K562 (cell line): ENCODE data around the gene RAD21L1. TPM values are rescaled to one million over a fixed set of nuclear protein-coding genes. Genes with fewer than 3 reads are reported as not detected.

Experiments used
- C11orf30 ChIP-seq: fragments of 450-650 bp; IDR thresholded peaks from 2 replicates; pipeline ENCODE4 v1.6.1; 2016; ENCODE audit warnings: low read depth, mild to moderate bottlenecking
- CBX1 ChIP-seq: sonication (generic); IDR thresholded peaks from 2 replicates; pipeline ENCODE4 v1.6.1; 2016; ENCODE audit warnings: antibody characterized with exemption, low read depth, mild to moderate bottlenecking
- CTBP1 ChIP-seq: fragments of 450-650 bp; IDR thresholded peaks from 2 replicates; pipeline ENCODE4 v1.6.1; 2016; ENCODE audit warnings: borderline replicate concordance
- E2F6 ChIP-seq, 2 experiments: IDR thresholded peaks; 2 replicates each; pipeline ENCODE4 v1.6.1; 2011; ENCODE audit warnings: borderline replicate concordance in 1 of 2, control low read depth in 1 of 2, low read depth in 1 of 2, low read length in 1 of 2, mild to moderate bottlenecking in 1 of 2, mixed read lengths in 1 of 2, moderate library complexity in 1 of 2; ENCODE audit not compliant: insufficient read depth in 1 of 2, insufficient read length in 1 of 2, poor library complexity in 1 of 2, severe bottlenecking in 1 of 2; ENCODE audit errors: extremely low read depth in 1 of 2
- ESRRB ChIP-seq: fragments of 250-450 bp; sonication (Bioruptor Pico); IDR thresholded peaks from 2 replicates; pipeline ENCODE4 v1.5.0; 2020; ENCODE audit warnings: mild to moderate bottlenecking, moderate library complexity, borderline replicate concordance
- GATA2 ChIP-seq: sonication (generic); formaldehyde crosslinking; IDR thresholded peaks from 2 replicates; pipeline ENCODE4 v1.4.0; 2020; ENCODE audit warnings: mild to moderate bottlenecking, missing genetic modification reagents
- GATAD2B ChIP-seq: fragments of 450-650 bp; IDR thresholded peaks from 2 replicates; pipeline ENCODE4 v1.6.1; 2017; ENCODE audit warnings: mild to moderate bottlenecking, borderline replicate concordance
- HEY1 ChIP-seq: fragments of 250-450 bp; sonication (Bioruptor Pico); IDR thresholded peaks from 2 replicates; pipeline ENCODE4 v1.5.0; 2020; ENCODE audit warnings: mild to moderate bottlenecking, moderate library complexity, borderline replicate concordance
- HNRNPH1 ChIP-seq: fragments of 200-400 bp; formaldehyde crosslinking; optimal IDR thresholded peaks from 2 replicates; pipeline ENCODE3; 2017; ENCODE audit warnings: low read depth, mild to moderate bottlenecking, low read length, moderate library complexity
- MEF2A ChIP-seq: IDR thresholded peaks from 2 replicates; pipeline ENCODE4 v1.6.1; 2011; ENCODE audit warnings: low read depth, mild to moderate bottlenecking, low read length, moderate library complexity; ENCODE audit not compliant: control insufficient read depth
- POLR3A ChIP-seq: IDR thresholded peaks from 2 replicates; pipeline ENCODE4 v1.6.1; 2011; ENCODE audit warnings: borderline replicate concordance, mild to moderate bottlenecking, moderate library complexity; ENCODE audit not compliant: insufficient read length, insufficient read depth; ENCODE audit errors: extremely low read depth
- POU5F1 ChIP-seq: fragments of 150-350 bp; IDR thresholded peaks from 2 replicates; pipeline ENCODE4 v1.6.1; 2014; ENCODE audit warnings: borderline replicate concordance, low read length, low read depth, mild to moderate bottlenecking; ENCODE audit not compliant: partially characterized antibody
- RBM25 ChIP-seq: fragments of 200-400 bp; formaldehyde crosslinking; IDR thresholded peaks from 2 replicates; pipeline ENCODE4 v1.6.1; 2018; ENCODE audit warnings: low read length, low read depth, moderate library complexity; ENCODE audit not compliant: severe bottlenecking
- SLC30A9 ChIP-seq: fragments of 250-450 bp; sonication (Bioruptor Pico); IDR thresholded peaks from 2 replicates; pipeline ENCODE4 v1.8.0; 2022; ENCODE audit warnings: mild to moderate bottlenecking, moderate library complexity
- TGIF2 ChIP-seq: sonication (generic); formaldehyde crosslinking; IDR thresholded peaks from 2 replicates; pipeline ENCODE4 v1.8.1; 2022; ENCODE audit warnings: mild to moderate bottlenecking, missing genetic modification reagents, moderate library complexity
- ZBTB1 ChIP-seq: sonication (generic); formaldehyde crosslinking; IDR thresholded peaks from 2 replicates; pipeline ENCODE4 v1.8.1; 2023; ENCODE audit warnings: missing genetic modification reagents, low read depth, mild to moderate bottlenecking, borderline replicate concordance
- ZC3H8 ChIP-seq: fragments of 450-650 bp; IDR thresholded peaks from 2 replicates; pipeline ENCODE4 v1.6.1; 2017
- ZNF12 ChIP-seq: sonication (generic); formaldehyde crosslinking; IDR thresholded peaks from 2 replicates; pipeline ENCODE4 v1.4.0; 2020; ENCODE audit warnings: mild to moderate bottlenecking, missing genetic modification reagents
- ZNF707 ChIP-seq: fragments of 250-450 bp; sonication (Bioruptor Pico); conservative IDR thresholded peaks from 2 replicates; pipeline ENCODE4 v1.8.0; 2022; ENCODE audit warnings: inconsistent platforms, mild to moderate bottlenecking, moderate library complexity
- polyA plus RNA-seq, 8 experiments: library from polyadenylated mRNA; depleted of rRNA in 4 of 8; stranded (reverse) in 5 of 8; unstranded in 3 of 8; fragments of >200 nt; fragmentation: Nextera tagmentation in 2 of 8; fragmentation: Illumina TruSeq in 1 of 8; extraction: Ambion mirVana in 2 of 8; extraction: Trizol in 1 of 8; gene quantifications; 2 replicates each; pipeline versions ENCODE4 v1.2.1 to v1.2.3, GENCODE V29; 2011 to 2014; ENCODE audit warnings: inconsistent platforms in 1 of 8, missing spikeins in 1 of 8
- total RNA-seq, 7 experiments: library from RNA; depleted of rRNA in 6 of 7; stranded (reverse); fragments of >200 nt in 6 of 7; fragmentation: Illumina TruSeq in 2 of 7; extraction: Trizol in 2 of 7; gene quantifications; 2 replicates each; pipeline versions ENCODE4 v1.2.1 to v1.2.3, GENCODE V29; 2011 to 2021; ENCODE audit warnings: low replicate concordance in 1 of 7
- TF ChIP-seq, protein P1 (sequence below): fragments of 450-650 bp; IDR thresholded peaks from 2 replicates; pipeline ENCODE4 v1.6.1; 2016; ENCODE audit warnings: borderline replicate concordance
- TF ChIP-seq, protein P2 (sequence below): sonication (generic); formaldehyde crosslinking; IDR thresholded peaks from 2 replicates; pipeline ENCODE4 v1.8.0; 2022; ENCODE audit warnings: missing genetic modification reagents, mild to moderate bottlenecking, moderate library complexity, borderline replicate concordance

RAD21L1 gene
- total and polyA plus RNA-seq, 9 of the 15 experiments (the other 6 are each of a cell fraction or from before 2014, with no cell fraction given), result 0.17 to 1.7 (median 0.45) TPM; not detected in 1

- TF ChIP-seq RBM25 (no peak), GATA2 (CRISPR knock-in tag) (peak; percentile 60), ZNF12 (CRISPR knock-in tag) (no peak), HEY1 (no peak), ZBTB1 (CRISPR knock-in tag) (no peak), CTBP1 (peak; percentile 73), POU5F1 (no peak), TGIF2 (no peak), CBX1 (no peak; the same call in 1 of the 2 replicates), ZNF707 (CRISPR knock-in tag) (no peak), HNRNPH1 (no peak), E2F6 (IDR thresholded peaks at IDR 0.05; ENCODE audit: borderline replicate concordance in 1 of 2, extremely low read depth in 1 of 2, insufficient read depth in 1 of 2, insufficient read length in 1 of 2, low read depth in 1 of 2, low read length in 1 of 2, poor library complexity in 1 of 2, severe bottlenecking in 1 of 2) (no peak), MEF2A (no peak), GATAD2B (peak; percentile 54; the same call in 1 of the 2 replicates), ZC3H8 (no peak), C11orf30 (no peak), SLC30A9 (no peak), ESRRB (CRISPR knock-in tag) (no peak), POLR3A (no peak)
- TF ChIP-seq, protein P1, sequence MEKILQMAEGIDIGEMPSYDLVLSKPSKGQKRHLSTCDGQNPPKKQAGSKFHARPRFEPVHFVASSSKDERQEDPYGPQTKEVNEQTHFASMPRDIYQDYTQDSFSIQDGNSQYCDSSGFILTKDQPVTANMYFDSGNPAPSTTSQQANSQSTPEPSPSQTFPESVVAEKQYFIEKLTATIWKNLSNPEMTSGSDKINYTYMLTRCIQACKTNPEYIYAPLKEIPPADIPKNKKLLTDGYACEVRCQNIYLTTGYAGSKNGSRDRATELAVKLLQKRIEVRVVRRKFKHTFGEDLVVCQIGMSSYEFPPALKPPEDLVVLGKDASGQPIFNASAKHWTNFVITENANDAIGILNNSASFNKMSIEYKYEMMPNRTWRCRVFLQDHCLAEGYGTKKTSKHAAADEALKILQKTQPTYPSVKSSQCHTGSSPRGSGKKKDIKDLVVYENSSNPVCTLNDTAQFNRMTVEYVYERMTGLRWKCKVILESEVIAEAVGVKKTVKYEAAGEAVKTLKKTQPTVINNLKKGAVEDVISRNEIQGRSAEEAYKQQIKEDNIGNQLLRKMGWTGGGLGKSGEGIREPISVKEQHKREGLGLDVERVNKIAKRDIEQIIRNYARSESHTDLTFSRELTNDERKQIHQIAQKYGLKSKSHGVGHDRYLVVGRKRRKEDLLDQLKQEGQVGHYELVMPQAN, result no peak; the same call in 1 of the 2 replicates
- TF ChIP-seq, protein P2, sequence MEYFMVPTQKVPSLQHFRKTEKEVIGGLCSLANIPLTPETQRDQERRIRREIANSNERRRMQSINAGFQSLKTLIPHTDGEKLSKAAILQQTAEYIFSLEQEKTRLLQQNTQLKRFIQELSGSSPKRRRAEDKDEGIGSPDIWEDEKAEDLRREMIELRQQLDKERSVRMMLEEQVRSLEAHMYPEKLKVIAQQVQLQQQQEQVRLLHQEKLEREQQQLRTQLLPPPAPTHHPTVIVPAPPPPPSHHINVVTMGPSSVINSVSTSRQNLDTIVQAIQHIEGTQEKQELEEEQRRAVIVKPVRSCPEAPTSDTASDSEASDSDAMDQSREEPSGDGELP, result no peak; the same call in 1 of the 2 replicates
These were observed 38.2 kb upstream of the RAD21L1 start (continued) for GRCh38 chr20:1187605-1188171.
